Astrocyte (in vitro differentiated cells and primary cell): Measurements from ENCODE around the gene EPS8L1.

Experiments used
- EZH2 ChIP-seq: IDR thresholded peaks from 2 replicates; pipeline ENCODE4 v1.6.1; 2012; ENCODE audit warnings: mild to moderate bottlenecking, low read length, inconsistent platforms; ENCODE audit not compliant: insufficient read depth
- TF ChIP-seq, protein P1 (sequence below): IDR thresholded peaks from 2 replicates; pipeline ENCODE4 v1.5.1; 2011; ENCODE audit warnings: low read depth, mild to moderate bottlenecking, inconsistent platforms, low read length, moderate library complexity; ENCODE audit not compliant: insufficient read depth

DNA sequence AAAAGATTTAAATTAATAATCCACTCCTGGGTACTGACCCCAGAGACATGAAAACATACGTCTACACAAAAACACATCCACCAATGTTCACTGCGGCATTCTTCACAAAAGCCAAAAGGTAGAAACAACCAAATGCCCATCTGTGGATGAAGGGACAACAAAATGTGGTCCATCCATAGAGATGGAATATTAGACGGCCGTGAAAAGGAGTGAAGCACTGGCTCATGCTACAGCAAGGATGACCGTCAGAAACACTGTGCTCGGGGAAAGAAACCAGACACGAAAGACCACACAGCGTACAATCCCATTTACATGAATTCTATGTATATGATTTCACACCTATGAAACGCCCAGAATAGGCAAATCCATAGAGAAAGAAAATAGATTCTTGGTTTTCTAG is 18.8 kb upstream of the EPS8L1 start:
- TF ChIP-seq, protein P1, sequence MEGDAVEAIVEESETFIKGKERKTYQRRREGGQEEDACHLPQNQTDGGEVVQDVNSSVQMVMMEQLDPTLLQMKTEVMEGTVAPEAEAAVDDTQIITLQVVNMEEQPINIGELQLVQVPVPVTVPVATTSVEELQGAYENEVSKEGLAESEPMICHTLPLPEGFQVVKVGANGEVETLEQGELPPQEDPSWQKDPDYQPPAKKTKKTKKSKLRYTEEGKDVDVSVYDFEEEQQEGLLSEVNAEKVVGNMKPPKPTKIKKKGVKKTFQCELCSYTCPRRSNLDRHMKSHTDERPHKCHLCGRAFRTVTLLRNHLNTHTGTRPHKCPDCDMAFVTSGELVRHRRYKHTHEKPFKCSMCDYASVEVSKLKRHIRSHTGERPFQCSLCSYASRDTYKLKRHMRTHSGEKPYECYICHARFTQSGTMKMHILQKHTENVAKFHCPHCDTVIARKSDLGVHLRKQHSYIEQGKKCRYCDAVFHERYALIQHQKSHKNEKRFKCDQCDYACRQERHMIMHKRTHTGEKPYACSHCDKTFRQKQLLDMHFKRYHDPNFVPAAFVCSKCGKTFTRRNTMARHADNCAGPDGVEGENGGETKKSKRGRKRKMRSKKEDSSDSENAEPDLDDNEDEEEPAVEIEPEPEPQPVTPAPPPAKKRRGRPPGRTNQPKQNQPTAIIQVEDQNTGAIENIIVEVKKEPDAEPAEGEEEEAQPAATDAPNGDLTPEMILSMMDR = no peak
- no peak for TF ChIP-seq EZH2
